ENCODE results near the gene ATPAF1. TPM values are rescaled to one million over a fixed set of nuclear protein-coding genes. Genes with fewer than 3 reads are reported as not detected.
"Not testable (repeated sequence)": the region's sequence is repeated elsewhere in the genome, so short reads cannot be mapped to it uniquely, and the experiment has no call there.

ATPAF1 gene
- total RNA-seq, 2 experiments from 2014 or later: 49.0 to 50.6 TPM

DNA sequence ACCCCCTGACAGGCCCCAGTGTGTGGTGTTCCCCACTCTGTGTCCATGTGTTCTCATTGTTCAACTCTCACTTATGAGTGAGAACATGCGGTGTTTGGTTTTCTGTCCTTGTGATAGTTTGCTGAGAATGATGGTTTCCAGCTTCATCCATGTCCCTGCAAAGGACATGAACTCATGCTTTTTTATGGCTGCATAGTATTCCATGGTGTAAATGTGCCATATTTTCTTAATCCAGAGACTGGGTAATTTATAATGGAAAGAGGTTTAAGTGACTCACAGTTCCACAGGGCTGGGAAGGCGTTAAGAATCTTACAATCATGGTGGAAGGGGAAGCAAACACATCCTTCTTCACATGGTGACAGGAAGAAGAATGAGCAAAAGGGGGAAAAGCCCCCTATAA is 13.5 kb downstream of the ATPAF1 start:
- peaks cover 69% of the 10 kb centered on the region for H3K36me3 Mint-ChIP-seq (ENCODE audit: low read depth)
- peaks cover 17% of the 10 kb centered on the region for H3K4me1 Mint-ChIP-seq
- DNase-seq, H3K27ac Mint-ChIP-seq, H3K27me3 Mint-ChIP-seq, H3K4me3 Mint-ChIP-seq: not testable (repeated sequence)
- ChIA-PET POLR2A (interaction anchor here (0.6 kb wide), 1 partner anchor 77 kb away, joined by 7 read pairs; no protein-coding TSS in a partner anchor), CTCF (interaction anchor here (1.3 kb wide), 1 partner anchor 64 kb away, joined by 3 read pairs; no protein-coding TSS in a partner anchor)
- H3K9me3 Mint-ChIP-seq: peaks cover 14% of the 10 kb centered on the region

GRCh38 chr1:46654012-46654411 is 14.2 kb downstream of the ATPAF1 start:
- H3K27ac Mint-ChIP-seq: no peak overlapping the region
- ChIA-PET CTCF (no interaction called here), POLR2A (no interaction called here)
- DNase-seq: no peak
- H3K9me3 Mint-ChIP-seq: peaks cover 15% of the 10 kb centered on the region
- H3K36me3 Mint-ChIP-seq (ENCODE audit: low read depth): peaks cover 71% of the 10 kb centered on the region
- H3K27me3 Mint-ChIP-seq: no peaks in the 10 kb centered on the region
- H3K4me3 Mint-ChIP-seq: no peak overlapping the region
- peaks cover 12% of the 10 kb centered on the region for H3K4me1 Mint-ChIP-seq

GRCh38 chr1:46653405-46653958 is 14.7 kb downstream of the ATPAF1 start:
- Mint-ChIP-seq H3K9me3 (peaks cover 15% of the 10 kb centered on the region), H3K36me3 (ENCODE audit: low read depth) (peaks cover 71% of the 10 kb centered on the region), H3K4me3 (no peak overlapping the region), H3K4me1 (peaks cover 12% of the 10 kb centered on the region), H3K27me3 (no peaks in the 10 kb centered on the region), H3K27ac (no peak overlapping the region)
- DNase-seq: no peak
- ChIA-PET POLR2A (no interaction called here), CTCF (no interaction called here)

DNA sequence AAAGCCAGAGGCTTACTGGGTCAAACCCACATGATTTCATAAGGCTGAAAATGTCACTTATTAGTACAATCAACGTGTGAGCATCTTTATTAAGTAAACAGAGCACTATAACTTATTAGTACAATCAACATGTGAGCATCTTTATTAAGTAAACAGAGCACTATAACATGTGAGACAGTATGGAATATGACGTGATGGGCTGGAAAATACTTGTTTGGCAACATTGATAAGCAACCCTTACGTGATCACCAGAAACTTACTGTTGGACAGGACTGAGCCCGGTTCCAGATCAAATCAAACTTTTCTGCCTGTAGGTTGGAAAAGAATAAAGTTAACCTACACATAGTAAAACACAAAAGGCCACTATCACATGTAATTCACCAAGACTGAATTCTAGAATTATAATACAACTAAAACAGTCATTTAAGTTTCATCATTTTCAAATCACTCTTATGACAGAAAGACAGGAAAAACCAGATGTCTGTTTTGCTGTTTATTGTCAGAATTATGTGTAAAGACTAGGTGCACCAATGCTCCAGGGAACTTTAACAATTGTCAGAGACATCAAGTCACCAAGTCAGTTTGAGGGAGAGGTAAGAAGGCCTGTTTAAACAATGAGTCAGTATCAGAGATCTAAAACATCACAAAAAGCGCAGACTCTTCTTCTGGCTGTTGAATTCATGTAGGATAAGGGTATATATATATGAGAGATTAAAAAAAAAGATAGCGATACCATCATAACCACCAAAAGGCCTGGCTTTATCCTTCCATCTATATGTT is 15.7 kb downstream of the ATPAF1 start:
- Mint-ChIP-seq H3K9me3 (peaks cover 15% of the 10 kb centered on the region), H3K36me3 (ENCODE audit: low read depth) (peaks cover 72% of the 10 kb centered on the region), H3K4me1 (peaks cover 12% of the 10 kb centered on the region), H3K27me3 (no peaks in the 10 kb centered on the region), H3K4me3 (no peak overlapping the region), H3K27ac (no peak overlapping the region)
- CTCF ChIA-PET: interaction anchor here (0.6 kb wide), 2 partner anchors 8 to 117 kb away, joined by 3 to 4 read pairs; a partner anchor contains a TSS
- DNase-seq: no peak
- POLR2A ChIA-PET: no interaction called here

- Mint-ChIP-seq H3K9me3 (peaks cover 15% of the 10 kb centered on the region), H3K36me3 (ENCODE audit: low read depth) (peaks cover 74% of the 10 kb centered on the region), H3K4me1 (peaks cover 12% of the 10 kb centered on the region)
- H3K27me3 Mint-ChIP-seq, DNase-seq, POLR2A ChIA-PET, H3K27ac Mint-ChIP-seq, H3K4me3 Mint-ChIP-seq: not testable (repeated sequence)
- CTCF ChIA-PET: interaction anchor here (0.7 to 2.4 kb wide), 2 partner anchors 14 to 72 kb away, joined by 3 to 6 read pairs; no protein-coding TSS in a partner anchor
These were observed 17.0 kb downstream of the ATPAF1 start for GRCh38 chr1:46651152-46651551.

DNA sequence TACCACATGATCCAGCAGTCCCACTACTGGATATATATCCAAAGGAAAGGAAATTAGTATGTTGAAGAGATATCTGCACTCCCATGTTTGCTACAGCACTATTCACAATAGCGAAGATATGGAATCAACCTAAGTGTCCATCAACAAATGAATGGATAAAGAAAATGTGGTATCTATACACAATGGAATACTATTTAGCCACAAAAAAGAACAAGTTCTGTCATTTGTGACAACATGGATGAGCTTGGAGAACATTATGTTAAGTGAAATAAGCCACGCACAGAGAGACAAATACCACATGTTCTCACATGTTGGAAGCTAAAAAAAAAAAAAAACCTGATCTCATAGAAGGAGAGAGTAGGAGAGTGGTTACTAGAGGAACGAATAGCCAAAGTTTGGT is 17.7 kb downstream of the ATPAF1 start:
- Mint-ChIP-seq H3K4me3 (no peak overlapping the region), H3K27me3 (no peaks in the 10 kb centered on the region), H3K9me3 (peaks cover 15% of the 10 kb centered on the region), H3K4me1 (peaks cover 12% of the 10 kb centered on the region), H3K27ac (no peak overlapping the region), H3K36me3 (ENCODE audit: low read depth) (peaks cover 68% of the 10 kb centered on the region)
- no peak for DNase-seq
- CTCF ChIA-PET: interaction anchor here (0.7 to 2.5 kb wide), 3 partner anchors 15 to 71 kb away, joined by 3 to 11 read pairs (median 6); no protein-coding TSS in a partner anchor
- POLR2A ChIA-PET: no interaction called here

- H3K27ac Mint-ChIP-seq: no peak overlapping the region
- no peak for DNase-seq
- ChIA-PET POLR2A (no interaction called here), CTCF (interaction anchor here (1.1 to 2.5 kb wide), 4 partner anchors 15 to 75 kb away, joined by 3 to 11 read pairs (median 5); partner anchors contain the start of gene MKNK1)
- no peak overlapping the region for H3K4me3 Mint-ChIP-seq
- peaks cover 11% of the 10 kb centered on the region for H3K9me3 Mint-ChIP-seq
- no peaks in the 10 kb centered on the region for H3K27me3 Mint-ChIP-seq
- peaks cover 12% of the 10 kb centered on the region for H3K4me1 Mint-ChIP-seq
- peaks cover 61% of the 10 kb centered on the region for H3K36me3 Mint-ChIP-seq (ENCODE audit: low read depth)
These were observed 18.4 kb downstream of the ATPAF1 start for GRCh38 chr1:46649764-46650163.

DNA sequence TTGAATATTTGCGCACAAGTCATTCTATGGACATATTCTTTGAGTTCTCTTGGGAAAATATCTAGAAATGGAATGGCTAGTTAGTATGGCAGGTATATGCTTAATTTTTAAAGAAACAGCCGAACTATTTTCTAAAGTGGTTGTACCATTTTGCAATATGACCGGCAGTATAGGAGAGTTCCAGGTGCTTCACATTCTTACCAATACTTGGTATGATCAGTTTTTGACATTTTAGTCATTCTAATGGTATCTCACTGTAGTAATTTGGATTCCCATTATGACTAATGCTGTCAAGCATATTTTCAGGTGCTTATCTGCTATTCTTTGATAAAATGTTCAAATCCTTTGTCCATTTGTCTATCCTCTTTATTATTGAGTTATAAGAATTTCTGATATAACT is 20.6 kb downstream of the ATPAF1 start:
- ChIA-PET POLR2A (interaction anchor here (0.7 kb wide), 1 partner anchor 32 kb away, joined by 3 read pairs; no protein-coding TSS in a partner anchor), CTCF (interaction anchor here (1.5 kb wide), 1 partner anchor 21 kb away, joined by 3 read pairs; the partner anchor contains the start of gene ATPAF1)
- H3K9me3 Mint-ChIP-seq: peaks cover 9% of the 10 kb centered on the region

DNA sequence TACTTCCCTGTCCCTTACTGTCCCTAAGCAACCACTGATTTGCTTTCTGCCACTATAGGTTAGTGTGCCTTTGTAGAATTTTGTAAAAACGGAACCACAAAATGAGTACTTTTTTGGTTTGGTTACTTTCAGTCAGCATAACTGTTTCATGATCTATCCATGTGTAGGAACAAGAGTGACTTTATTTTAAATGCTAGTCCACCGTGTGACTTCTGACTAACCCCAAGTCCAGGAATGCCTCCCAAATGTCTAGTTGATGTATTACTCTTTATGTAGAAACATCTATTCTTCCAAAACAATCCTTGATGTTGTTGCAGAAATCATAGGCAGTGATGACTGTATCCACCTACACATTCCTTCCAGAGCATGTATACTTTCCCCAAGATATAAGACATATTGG is 21.3 kb downstream of the ATPAF1 start:
- no peak overlapping the region for H3K4me3 Mint-ChIP-seq
- no peaks in the 10 kb centered on the region for H3K4me1 Mint-ChIP-seq
- CTCF ChIA-PET: interaction anchor here (1.5 to 2.4 kb wide), 2 partner anchors 10 to 22 kb away, joined by 3 to 6 read pairs; partner anchors contain the start of gene ATPAF1
- DNase-seq: no peak
- POLR2A ChIA-PET: no interaction called here
- peaks cover 43% of the 10 kb centered on the region for H3K36me3 Mint-ChIP-seq (ENCODE audit: low read depth)
- no peaks in the 10 kb centered on the region for H3K27me3 Mint-ChIP-seq
- peaks cover 9% of the 10 kb centered on the region for H3K9me3 Mint-ChIP-seq
- H3K27ac Mint-ChIP-seq: no peak overlapping the region

More for the DNA sequence above, 20.6 kb downstream of the ATPAF1 start:
- Mint-ChIP-seq H3K4me3 (no peak overlapping the region), H3K4me1 (no peaks in the 10 kb centered on the region), H3K36me3 (ENCODE audit: low read depth) (peaks cover 45% of the 10 kb centered on the region), H3K27ac (no peak overlapping the region), H3K27me3 (no peaks in the 10 kb centered on the region)
- DNase-seq: no peak

DNA sequence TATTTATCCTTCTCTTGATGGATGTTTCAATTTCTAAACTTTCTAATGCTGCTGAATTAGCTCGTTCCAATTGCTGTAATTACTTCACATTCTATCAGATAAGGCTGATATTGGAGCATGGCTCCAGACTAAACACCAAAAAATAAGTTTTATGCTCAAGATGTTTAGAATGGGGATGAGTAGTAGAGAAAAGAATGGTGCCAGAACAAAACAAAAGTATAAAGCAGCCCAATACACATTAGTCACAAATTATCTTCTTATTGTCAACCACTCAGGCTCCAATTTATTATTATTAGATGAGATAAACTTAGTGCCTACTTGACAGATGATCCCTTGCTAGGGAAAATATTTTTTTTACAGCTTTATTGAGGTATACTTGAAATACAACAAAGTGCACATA is 21.8 kb downstream of the ATPAF1 start:
- Mint-ChIP-seq H3K27ac (no peak overlapping the region), H3K4me1 (no peaks in the 10 kb centered on the region), H3K9me3 (peaks cover 9% of the 10 kb centered on the region), H3K4me3 (no peak overlapping the region), H3K27me3 (no peaks in the 10 kb centered on the region), H3K36me3 (ENCODE audit: low read depth) (peaks cover 46% of the 10 kb centered on the region)
- POLR2A ChIA-PET: no interaction called here
- no peak for DNase-seq
- CTCF ChIA-PET: interaction anchor here (2.4 kb wide), 1 partner anchor 11 kb away, joined by 6 read pairs; no protein-coding TSS in a partner anchor

DNA sequence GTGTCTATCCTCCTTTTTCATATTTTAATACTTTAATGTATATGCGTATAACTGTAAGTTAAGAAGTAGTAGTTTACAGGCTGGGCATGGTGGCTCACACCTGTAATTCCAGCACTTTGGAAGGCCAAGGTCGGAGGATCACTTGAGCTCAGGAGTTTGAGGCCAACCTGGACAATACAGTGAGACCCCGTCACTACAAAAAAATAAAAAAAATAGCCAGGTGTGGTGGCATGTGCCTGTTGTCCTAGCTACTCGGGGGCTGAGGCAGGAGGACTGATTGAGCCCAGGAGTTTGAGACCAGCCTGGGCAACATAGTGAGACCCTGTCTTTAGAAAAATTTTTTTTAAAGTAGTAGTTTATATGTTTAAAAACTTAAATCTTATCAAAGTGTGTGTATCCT is 22.3 kb downstream of the ATPAF1 start:
- Mint-ChIP-seq H3K4me3 (no peak overlapping the region), H3K4me1 (no peaks in the 10 kb centered on the region), H3K36me3 (ENCODE audit: low read depth) (peaks cover 43% of the 10 kb centered on the region), H3K27ac (no peak overlapping the region), H3K27me3 (no peaks in the 10 kb centered on the region), H3K9me3 (peaks cover 9% of the 10 kb centered on the region)
- POLR2A ChIA-PET: no interaction called here
- no peak for DNase-seq
- CTCF ChIA-PET: interaction anchor here (2.4 kb wide), 1 partner anchor 11 kb away, joined by 6 read pairs; no protein-coding TSS in a partner anchor

- H3K27ac Mint-ChIP-seq: no peak overlapping the region
- no peak for DNase-seq
- H3K4me1 Mint-ChIP-seq: no peaks in the 10 kb centered on the region
- no peak overlapping the region for H3K4me3 Mint-ChIP-seq
- H3K9me3 Mint-ChIP-seq: no peaks in the 10 kb centered on the region
- H3K27me3 Mint-ChIP-seq: no peaks in the 10 kb centered on the region
- POLR2A ChIA-PET: no interaction called here
- peaks cover 28% of the 10 kb centered on the region for H3K36me3 Mint-ChIP-seq (ENCODE audit: low read depth)
- CTCF ChIA-PET: interaction anchor here (1.2 kb wide), 1 partner anchor 25 kb away, joined by 5 read pairs; no protein-coding TSS in a partner anchor
These were observed 24.8 kb downstream of the ATPAF1 start for GRCh38 chr1:46643368-46643775.

- POLR2A ChIA-PET: no interaction called here
- peaks cover 21% of the 10 kb centered on the region for H3K36me3 Mint-ChIP-seq (ENCODE audit: low read depth)
- H3K9me3 Mint-ChIP-seq: no peaks in the 10 kb centered on the region
- H3K4me3 Mint-ChIP-seq: no peak overlapping the region
- CTCF ChIA-PET: interaction anchor here (1.2 kb wide), 1 partner anchor 24 kb away, joined by 5 read pairs; no protein-coding TSS in a partner anchor
- H3K27ac Mint-ChIP-seq: no peak overlapping the region
- no peak for DNase-seq
- H3K27me3 Mint-ChIP-seq: no peaks in the 10 kb centered on the region
- H3K4me1 Mint-ChIP-seq: no peaks in the 10 kb centered on the region
These were observed 26.0 kb downstream of the ATPAF1 start for GRCh38 chr1:46642115-46642680.

Data from activated CD4-positive, alpha-beta T cell treated with anti-CD3 and anti-CD28 coated beads, Interleukin-2, amount 10 ng/mL, durations not matched to agents 7 days and 5 days (primary cell).